Retinal pigment epithelial cell (primary cell): ENCODE data around the gene MAP2K3.

Source experiments
- DNase-seq: peaks from one replicate; pipeline ENCODE4 v3.0.0-alpha.2; 2010; ENCODE audit warnings: low read depth
- H3K4me3 ChIP-seq: 2 replicates; pipeline ENCODE4 v1.5.1; 2011; ENCODE audit warnings: mild to moderate bottlenecking, low read length, control low read depth, moderate library complexity
- CTCF ChIP-seq: conservative IDR thresholded peaks from 2 replicates; pipeline ENCODE4 v1.5.1; 2011; ENCODE audit warnings: low read depth, low read length, control low read depth, inconsistent platforms

Gene MAP2K3

GRCh38 chr17:21352981-21353265 lies 68.4 kb downstream of the MAP2K3 start:
- H3K4me3 ChIP-seq: no peak overlapping the region
- no peak for TF ChIP-seq CTCF
- DNase-seq: no peak

- H3K4me3 ChIP-seq: no peak overlapping the region
- DNase-seq: no peak
- TF ChIP-seq CTCF: no peak
Observed at GRCh38 chr17:21353326-21354010, 69.0 kb downstream of the MAP2K3 start.

- no peak for TF ChIP-seq CTCF
- H3K4me3 ChIP-seq: no peak overlapping the region
- no peak for DNase-seq
Observed at GRCh38 chr17:21354796-21355385, 70.4 kb downstream of the MAP2K3 start.

GRCh38 chr17:21355586-21355985 lies 71.1 kb downstream of the MAP2K3 start:
- DNase-seq: no peak
- H3K4me3 ChIP-seq: no peak overlapping the region
- TF ChIP-seq CTCF: no peak

GRCh38 chr17:21356537-21357127 lies 72.1 kb downstream of the MAP2K3 start:
- no peak for TF ChIP-seq CTCF
- H3K4me3 ChIP-seq: no peak overlapping the region
- DNase-seq: no peak

- DNase-seq: no peak
- H3K4me3 ChIP-seq: no peak overlapping the region
- TF ChIP-seq CTCF: no peak
Observed at GRCh38 chr17:21357281-21357680, 72.8 kb downstream of the MAP2K3 start.
